CD4-positive, alpha-beta T cell treated with Interleukin-17A for 1 hour (primary cell): ENCODE data around the gene JAM3.

Experiments used
- DNase-seq: peaks from one replicate; pipeline ENCODE4 v3.0.0-alpha.2; 2020

JAM3 gene

DNA sequence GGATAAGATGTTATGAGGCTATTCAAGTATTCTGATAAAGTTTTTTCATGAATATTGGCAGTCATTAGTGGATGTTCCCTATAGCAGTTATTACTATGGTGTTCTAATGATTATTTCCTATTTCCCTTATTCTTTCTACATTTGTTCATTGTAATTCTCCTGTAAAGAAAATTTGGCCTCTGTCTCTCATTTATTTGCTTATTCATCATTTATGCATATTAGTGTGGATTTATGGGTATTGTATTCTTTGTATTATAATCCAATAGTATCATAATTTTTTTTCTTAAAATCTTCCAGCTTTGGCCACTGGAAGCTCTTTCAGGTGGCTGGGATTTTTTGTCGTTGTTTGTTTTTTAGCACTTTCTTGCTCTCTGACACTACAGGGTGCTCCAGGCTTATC is 47.3 kb downstream of the JAM3 start:
- no peak for DNase-seq

DNA sequence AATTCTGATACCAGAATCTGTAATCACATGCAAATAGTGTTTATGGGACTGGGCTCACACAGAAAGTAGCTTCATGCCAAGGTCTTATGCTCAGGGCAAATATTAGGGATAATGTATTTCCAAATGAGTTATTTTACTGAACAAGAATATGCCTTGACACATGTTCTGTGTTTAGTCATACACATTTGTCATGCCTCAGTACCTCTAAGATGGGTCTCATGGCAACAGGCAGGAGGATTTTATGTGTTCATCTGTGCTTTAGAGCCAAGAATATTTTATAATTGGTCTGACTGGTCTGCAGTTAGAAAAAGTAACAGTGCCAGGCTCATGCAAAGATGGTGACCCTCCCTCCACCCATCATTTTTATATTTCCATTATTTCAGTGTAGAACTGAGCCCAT is 49.1 kb downstream of the JAM3 start:
- no peak for DNase-seq

DNA sequence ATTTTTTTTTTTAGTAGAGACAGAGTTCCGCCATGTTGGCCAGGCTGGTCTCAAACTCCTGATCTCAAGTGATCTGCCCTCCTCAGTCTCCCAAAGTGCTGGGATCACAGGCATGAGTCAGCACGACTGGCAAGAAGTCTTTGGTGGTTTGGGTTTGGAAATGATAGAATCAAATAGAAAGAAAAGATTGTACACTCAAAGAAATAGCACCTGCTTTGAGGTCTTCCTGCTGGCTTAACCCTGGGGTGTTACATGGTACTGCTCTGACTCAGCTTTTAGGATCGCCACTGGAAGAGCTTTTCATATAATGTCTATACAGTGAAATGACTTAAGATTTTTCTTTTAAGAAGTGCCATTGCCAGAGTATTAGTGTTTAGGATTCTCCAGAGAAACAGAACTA is 50.2 kb downstream of the JAM3 start:
- no peak for DNase-seq

DNA sequence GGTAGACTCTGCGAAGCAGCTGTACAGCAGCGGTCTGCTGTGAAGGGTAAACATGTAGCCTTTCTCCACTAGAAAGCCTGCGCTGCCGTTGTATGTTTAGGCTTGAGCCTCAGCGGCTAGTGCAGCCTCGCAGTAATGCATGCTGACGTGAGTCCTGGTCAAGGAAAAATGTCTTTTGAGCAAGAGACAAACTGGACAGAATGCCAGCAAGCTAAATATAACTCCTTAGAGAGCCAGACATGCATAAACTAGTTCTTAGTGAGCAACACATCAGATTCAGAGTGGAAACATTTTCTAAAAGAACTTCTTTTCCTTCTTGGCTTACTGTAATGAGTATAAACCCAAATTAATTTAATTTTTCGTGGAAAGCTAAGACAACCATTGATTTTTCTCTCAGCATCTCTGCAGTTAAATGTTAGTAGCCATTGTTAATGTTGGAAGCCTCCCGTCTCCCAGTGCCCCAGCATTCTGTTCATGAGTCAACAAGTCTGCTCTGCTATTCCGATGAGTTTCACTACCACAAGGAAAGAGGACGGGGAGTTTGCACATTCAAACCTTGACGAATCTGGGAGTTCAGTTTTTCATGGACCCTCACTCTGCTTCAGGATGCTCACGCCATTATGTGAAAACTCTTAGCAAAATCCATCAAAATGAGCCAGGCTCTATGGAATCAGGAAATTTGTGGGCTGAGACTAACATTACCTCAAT is 51.4 kb downstream of the JAM3 start:
- no peak for DNase-seq

DNA sequence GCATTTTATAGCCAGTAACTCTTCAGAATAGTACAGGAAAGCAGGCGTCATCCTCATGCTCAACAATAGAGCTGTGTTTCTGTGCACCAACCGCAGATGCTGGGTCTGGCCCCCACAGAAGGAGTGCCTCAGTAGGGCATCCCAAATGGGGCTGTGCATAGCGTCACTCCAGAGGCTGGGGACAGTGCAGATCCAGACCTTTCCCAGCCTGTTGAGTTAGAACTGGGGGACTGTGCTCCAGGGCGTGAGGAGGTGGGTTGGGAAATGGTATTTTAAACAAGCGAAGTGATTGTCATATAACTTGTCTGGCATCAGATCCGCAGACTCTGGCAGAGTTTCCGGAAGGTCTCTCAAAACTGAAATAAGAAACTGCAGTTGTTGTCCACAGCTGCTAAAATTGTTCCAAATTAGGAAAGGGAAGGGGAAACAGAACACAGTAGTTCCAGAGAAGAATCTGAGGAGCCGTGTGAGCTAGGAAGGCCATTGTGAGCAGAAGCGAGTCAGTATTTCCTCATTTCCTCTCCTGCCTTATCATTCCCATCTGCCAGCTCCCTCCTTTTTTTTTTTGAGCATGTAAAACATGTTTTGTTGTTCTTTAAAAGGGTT is 52.2 kb downstream of the JAM3 start:
- no peak for DNase-seq

DNA sequence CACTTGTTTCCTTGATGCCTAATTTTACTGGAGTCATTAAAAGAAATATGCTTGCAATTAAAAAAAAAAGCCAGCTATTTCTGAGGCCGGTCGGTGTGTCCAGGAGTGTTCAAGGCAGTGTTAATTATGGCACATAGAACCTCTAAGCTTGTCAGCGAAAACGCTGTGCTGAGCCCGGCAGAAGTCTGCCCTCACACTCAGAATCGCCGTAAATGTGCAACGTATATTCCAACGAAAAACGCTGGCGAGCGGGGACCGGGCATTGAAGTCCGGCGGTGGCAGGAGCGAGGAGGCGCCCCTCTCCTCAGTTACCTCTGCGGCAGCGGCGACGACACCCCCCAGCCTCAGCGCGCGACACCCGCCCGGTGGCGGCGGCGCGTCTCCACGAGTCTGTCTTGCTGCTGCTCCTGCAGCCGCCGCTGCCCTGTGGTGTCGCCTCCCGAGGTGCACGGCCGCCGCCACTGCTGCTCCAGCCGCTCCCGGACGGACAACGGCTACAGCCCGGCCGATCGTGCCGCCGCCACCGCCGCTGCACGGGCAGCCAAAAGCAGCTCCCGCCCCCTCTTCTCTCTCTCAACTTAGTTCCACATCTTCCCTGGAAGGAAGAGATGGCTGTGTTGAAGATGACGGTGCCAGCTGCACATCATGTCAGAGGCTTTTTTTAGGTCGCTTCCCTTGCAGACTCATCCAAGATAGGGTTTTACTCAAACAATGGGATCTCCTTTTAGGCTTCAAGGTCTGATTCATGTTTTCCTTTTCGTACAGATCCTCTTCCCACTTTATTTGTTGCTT is 56.0 kb downstream of the JAM3 start:
- DNase-seq, result no peak

DNA sequence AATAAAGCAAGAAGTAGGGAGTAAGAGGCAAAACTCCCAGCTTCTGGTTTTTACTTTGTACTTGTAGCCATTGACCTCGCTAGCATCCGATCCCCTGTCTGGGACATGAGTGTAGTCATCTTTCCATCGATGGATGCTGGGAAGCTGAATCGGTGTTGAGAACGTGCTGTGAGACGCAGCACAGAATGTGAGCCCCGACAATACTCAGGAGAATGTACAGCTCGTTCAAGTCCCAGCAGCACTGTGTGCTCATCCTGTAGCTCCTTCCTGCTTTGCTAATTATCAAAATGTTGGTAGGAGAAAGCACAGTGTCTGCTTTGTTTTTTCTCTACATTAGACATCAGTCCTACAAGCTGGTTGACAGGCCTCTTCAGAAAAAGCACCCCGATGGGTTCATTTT is 56.6 kb downstream of the JAM3 start:
- DNase-seq, result no peak

DNA sequence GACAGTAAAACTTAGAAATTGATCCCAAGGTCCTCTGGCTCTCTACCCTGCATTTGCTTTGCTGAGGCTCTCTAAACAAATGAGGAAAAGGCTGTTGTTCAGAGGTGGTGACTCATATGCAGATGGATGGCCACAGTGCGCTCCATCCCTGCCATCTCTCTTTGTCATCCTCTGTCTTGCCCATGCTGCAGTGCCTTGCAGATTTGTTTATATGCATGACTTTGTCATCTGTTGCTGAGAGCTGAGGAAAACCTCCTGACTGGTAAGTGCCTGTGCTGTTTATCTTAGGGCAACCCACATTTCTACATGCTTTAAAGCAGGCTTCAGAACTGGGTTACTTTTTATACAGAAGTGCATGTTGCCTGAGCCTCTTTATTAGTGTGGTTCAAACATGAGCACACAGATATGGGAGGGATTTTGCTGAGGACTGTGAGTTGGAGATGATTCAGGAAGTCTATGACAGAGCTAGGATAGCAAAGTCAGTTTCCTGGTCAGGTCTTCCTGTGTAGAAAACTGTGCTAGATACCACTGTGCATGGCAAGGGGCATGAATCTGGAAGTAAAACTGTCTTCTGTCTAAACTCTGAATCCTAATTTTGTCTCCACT is 57.4 kb downstream of the JAM3 start:
- no peak for DNase-seq

DNA sequence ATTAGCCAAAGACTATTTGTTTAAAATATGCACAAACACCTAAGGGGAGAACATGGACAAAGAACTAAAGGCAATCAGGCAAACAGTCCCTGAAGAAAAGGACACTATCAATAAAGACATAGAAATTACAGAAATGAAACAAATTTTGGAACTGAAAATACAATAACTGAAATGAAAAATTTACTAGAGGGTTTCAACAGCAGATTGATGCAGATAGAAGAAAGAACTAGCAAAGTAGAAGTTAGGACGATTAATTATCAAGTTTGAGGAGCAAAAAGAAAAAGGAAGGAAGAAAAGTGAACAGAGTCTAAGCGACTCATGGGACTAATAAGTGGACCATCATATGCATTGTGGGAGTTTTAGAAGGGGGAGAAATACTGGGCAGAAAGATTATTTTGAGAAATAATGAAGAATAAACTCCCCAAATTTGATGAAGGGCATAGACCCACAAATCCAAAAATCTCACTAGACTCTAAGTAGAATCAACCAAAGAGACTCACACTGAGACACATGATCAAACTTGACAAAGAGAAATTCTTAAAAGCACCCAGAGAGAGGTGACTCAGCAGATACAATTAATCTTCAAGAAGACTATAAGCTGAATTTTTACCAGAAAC is 62.9 kb downstream of the JAM3 start:
- DNase-seq, result no peak

DNA sequence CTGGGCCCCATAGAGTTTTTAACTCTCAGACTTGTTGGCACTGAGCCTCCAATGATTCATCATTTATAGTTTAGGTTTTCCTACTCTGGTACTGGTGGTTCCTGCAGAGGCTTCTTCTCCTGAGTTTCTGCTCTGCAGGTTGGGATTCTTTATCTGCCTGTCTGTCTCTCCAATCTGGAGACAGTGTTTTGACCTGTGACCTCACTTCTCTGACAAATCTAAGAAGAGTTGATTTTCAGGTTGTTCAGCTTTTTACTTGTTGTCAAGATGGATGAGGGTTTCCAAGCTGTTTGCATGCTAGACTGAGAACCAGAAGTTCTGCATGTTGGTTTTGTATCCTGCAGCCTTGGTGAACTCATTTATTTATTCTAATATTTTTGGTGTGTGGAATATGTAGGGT is 63.9 kb downstream of the JAM3 start:
- no peak for DNase-seq

DNA sequence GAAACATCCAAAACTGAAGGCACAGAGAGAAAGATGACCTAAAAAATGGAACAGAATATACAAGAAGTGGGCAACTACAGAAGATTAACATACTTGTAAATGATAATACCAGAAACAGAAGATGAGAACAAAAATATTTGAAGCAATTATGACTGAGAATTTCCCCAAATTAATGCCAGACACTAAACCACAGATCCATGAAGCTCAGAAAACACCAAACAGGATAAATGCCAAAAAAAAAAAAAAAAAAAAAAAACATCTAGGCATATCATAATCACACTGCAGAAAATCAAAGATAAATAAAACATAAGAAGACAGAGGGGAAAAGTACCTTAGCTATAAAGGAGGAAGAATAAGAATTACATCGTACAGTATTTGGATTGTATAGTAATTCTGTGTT is 65.3 kb downstream of the JAM3 start:
- no peak for DNase-seq

DNA sequence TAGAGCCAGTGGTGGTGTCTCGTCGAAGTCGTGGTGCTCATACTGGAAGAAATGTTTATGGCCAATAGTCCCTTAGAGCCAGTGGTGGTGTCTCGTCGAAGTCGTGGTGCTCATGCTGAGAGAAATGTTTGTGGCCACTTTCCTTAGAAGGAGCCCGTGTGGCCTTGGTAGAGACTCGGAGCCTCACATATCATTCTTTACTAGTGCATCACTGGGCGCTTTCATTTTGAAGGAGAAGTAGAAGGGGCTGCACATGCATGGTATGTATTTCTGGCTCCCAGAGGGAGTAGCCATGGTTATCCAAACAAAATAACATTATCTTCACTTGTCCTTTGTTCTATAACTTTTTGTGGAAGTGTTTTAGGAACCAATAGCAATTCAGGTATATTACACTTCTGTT is 69.5 kb downstream of the JAM3 start:
- no peak for DNase-seq

DNA sequence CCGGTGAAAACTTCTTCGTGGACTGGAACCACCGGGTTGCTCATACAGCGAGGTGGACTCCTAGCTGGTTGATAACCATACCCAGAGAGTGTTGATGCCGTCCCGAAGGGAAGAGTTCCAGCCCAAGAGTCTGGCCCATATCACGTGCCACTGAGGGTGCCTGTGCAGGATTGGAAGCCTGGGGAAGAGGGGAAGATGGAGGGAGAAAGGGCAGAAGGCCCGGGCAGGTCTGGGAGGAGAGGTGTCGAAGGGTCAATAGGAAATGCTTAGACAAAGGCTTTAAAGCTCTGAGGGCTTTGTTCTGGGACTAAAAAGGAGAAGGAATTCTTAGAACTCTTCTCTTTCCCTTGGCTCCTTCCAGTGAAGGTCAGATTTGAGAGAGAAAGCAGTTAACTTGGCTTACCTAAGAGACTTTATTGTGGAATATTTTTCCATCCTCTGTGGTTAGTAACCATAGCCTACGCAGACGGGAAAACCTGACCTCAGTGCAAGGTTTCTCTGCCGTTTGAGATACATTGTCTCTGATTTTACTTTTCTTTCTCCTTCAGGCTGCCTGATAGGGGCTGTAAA is 70.5 kb downstream of the JAM3 start:
- DNase-seq, result no peak

DNA sequence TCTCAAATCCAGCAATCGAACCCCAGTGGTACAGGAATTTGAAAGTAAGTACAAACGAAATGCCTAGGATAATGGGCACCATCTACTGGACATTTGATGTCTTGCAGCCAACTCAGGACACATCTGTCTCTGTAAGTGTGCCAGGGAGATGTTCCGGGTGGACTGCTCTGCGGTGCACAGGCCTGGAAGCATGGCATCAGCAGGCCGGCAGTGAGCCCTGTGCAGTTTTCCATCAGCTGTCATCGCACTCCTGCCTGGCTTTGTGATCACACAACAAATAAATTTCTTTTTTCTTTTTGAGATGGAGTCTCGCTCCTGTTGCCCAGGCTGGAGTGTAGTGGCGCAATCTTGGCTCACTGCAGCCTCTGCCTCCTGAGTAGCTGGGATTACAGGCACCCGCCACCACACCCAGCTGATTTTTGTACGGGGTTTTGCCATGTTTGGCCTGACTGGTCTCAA is 71.0 kb downstream of the JAM3 start:
- DNase-seq, result peak; percentile 63

DNA sequence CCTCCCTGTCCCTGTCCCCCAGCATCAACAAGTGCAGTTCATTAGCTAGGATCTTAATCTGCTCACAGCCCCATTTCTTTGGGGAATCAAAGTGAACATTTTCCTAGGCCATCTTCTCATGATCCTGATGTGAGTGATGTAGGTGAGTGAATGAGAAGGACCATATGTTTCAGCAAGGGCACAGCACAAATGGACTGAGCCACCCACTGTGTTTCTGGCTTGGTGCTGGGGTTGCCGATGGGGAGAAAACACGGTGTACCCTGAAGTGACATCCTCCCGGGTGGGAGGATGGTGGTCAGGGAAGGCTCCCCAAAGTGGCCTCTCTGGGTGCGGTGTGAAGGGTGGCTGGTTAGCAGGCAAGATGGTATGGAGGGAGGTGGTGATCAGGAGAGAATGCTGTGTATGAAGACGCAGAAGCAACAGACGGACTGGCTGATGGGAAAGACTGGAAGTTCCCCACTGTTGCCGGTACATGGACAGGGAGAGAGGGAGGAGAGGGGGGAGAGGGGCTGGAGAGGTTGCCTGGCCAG is 72.2 kb downstream of the JAM3 start:
- no peak for DNase-seq

DNA sequence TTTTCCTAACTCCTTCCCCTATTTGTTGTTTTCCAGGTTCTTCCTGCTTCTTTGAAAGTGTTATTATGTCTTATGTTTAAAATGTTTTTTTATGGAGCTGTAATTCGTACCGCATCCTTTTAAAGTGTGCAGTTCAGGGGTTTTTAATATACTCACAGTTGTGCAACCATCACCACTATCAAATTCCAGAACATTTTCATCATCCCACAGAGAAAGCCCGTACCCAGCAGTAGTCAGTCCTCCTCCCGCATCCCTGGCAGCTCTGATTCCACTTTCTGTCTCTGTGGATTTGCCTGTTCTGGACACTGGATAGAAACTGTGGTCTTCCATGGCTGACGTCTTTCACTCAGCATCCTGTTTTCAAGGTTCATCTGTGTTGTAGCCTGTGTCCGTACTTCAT is 73.7 kb downstream of the JAM3 start:
- no peak for DNase-seq

DNA sequence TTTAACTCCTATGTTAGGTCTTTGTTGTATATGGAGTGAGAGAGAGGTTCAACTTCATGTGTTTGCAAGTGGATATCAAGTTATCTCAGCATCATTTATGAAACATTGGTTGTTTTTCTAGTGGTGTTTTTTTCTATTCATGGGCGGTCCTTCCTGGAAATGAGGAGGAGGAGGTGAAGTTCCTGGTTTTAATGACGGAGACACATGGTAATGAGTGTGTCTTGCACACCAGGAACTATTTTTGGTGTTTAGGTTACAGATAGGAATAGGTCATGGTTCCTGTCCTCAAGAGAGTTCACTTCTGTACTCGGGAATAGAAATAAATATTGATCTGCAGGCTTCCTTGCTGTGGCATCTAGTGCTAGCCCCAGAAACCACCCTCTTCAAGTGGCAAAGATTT is 74.9 kb downstream of the JAM3 start:
- DNase-seq, result no peak

DNA sequence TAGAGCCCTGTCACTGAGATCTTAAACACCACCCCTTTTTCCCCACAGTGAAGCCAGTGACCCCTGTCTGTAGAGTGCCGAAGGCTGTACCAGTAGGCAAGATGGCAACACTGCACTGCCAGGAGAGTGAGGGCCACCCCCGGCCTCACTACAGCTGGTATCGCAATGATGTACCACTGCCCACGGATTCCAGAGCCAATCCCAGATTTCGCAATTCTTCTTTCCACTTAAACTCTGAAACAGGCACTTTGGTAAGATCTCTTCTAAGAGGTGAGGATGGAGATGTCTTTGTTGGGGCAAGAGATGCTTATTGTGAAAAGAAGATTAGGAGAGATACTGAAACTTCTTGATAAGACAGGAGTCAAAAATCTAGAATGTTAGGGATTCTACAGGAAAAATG is 75.9 kb downstream of the JAM3 start:
- no peak for DNase-seq

DNA sequence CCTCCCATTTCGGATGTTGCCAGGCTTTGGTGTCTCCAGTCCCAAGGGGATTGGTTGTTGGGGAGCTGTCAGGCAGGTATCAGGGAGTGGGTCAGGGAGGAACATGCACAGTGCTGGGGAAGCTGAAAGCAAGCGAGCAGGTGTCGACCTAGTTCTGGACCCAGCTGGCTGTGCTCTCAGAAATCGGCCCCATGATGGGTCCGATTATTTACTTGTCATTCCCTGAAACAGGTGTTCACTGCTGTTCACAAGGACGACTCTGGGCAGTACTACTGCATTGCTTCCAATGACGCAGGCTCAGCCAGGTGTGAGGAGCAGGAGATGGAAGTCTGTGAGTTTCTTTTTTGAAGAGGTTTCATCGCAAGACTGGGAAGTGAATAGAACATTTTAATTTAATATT is 76.8 kb downstream of the JAM3 start:
- DNase-seq, result no peak

DNA sequence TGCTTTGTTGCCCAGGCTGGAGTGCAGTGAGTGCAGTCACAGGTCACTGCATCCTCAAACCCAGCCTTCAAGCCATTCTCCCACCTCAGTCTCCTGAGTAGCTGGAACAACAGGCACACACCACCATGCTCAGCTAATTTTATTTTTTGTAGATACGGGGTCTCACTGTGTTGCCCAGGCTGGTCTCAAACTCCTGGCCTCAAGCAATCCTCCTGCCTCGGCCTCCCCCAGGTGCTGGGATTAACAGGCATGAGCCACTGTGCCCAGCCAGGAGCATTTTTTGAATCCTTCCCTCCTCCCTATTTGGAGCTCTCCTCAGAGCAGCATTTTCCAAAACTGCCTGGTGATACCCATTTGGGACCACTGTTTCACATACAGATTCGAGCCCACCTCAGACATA is 77.7 kb downstream of the JAM3 start:
- no peak for DNase-seq

DNA sequence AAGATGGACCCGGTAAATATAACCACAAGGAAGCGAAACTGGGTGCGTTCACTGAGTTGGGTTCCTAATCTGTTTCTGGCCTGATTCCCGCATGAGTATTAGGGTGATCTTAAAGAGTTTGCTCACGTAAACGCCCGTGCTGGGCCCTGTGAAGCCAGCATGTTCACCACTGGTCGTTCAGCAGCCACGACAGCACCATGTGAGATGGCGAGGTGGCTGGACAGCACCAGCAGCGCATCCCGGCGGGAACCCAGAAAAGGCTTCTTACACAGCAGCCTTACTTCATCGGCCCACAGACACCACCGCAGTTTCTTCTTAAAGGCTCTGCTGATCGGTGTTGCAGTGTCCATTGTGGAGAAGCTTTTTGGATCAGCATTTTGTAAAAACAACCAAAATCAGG is 80.5 kb downstream of the JAM3 start:
- DNase-seq, result no peak

DNA sequence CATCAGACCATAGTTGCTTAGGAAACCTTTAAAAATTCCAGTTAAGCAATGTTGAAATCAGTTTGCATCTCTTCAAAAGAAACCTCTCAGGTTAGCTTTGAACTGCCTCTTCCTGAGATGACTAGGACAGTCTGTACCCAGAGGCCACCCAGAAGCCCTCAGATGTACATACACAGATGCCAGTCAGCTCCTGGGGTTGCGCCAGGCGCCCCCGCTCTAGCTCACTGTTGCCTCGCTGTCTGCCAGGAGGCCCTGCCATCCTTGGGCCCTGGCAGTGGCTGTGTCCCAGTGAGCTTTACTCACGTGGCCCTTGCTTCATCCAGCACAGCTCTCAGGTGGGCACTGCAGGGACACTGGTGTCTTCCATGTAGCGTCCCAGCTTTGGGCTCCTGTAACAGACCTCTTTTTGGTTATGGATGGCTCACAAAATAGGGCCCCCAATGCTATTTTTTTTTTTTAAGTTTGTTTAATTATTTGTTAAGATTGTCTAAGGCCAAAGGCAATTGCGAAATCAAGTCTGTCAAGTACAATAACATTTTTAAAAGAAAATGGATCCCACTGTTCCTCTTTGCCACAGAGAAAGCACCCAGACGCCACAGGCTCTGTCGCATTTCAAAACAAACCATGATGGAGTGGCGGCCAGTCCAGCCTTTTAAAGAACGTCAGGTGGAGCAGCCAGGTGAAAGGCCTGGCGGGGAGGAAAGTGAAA is 81.5 kb downstream of the JAM3 start:
- DNase-seq, result no peak
